HG03521 (cell line): ENCODE measurements around the gene ITPK1.

ENCODE experiments used
- ATAC-seq: cut with Tn5 transposase; IDR thresholded peaks from one replicate; pipeline ENCODE4 v1.9.1; 2021; ENCODE audit warnings: mild to moderate bottlenecking, moderate library complexity; ENCODE audit not compliant: unreplicated experiment

Gene ITPK1

GRCh38 chr14:92994942-92995341 is 120.8 kb downstream of the ITPK1 start:
- no peak for ATAC-seq

- no peak for ATAC-seq
Observed at GRCh38 chr14:92994131-92994676, 121.5 kb downstream of the ITPK1 start.

GRCh38 chr14:92993302-92993701 is 122.4 kb downstream of the ITPK1 start:
- ATAC-seq = no peak

GRCh38 chr14:92991536-92991935 is 124.2 kb downstream of the ITPK1 start:
- ATAC-seq = no peak

GRCh38 chr14:92990456-92991430 is 125.0 kb downstream of the ITPK1 start:
- ATAC-seq = no peak

- no peak for ATAC-seq
Observed at GRCh38 chr14:92988786-92989755, 126.7 kb downstream of the ITPK1 start.

- no peak for ATAC-seq
Observed at GRCh38 chr14:92987713-92988510, 127.8 kb downstream of the ITPK1 start.

GRCh38 chr14:92987148-92987570 is 128.6 kb downstream of the ITPK1 start:
- no peak for ATAC-seq

GRCh38 chr14:92986254-92987147 is 129.2 kb downstream of the ITPK1 start:
- ATAC-seq = no peak

GRCh38 chr14:92985521-92985920 is 130.2 kb downstream of the ITPK1 start:
- ATAC-seq = no peak

GRCh38 chr14:92984896-92985295 is 130.8 kb downstream of the ITPK1 start:
- no peak for ATAC-seq

- ATAC-seq = no peak
Observed at GRCh38 chr14:92984082-92984788, 131.5 kb downstream of the ITPK1 start.

GRCh38 chr14:92982956-92983355 is 132.8 kb downstream of the ITPK1 start:
- ATAC-seq = no peak

- no peak for ATAC-seq
Observed at GRCh38 chr14:92981726-92982125, 134.0 kb downstream of the ITPK1 start.

- ATAC-seq = no peak
Observed at GRCh38 chr14:92980866-92981265, 134.9 kb downstream of the ITPK1 start.

GRCh38 chr14:92978229-92979021 is 137.3 kb downstream of the ITPK1 start:
- no peak for ATAC-seq

- no peak for ATAC-seq
Observed at GRCh38 chr14:92976268-92976667, 139.5 kb downstream of the ITPK1 start.
